GM19043 (cell line): ENCODE measurements around the gene ZMIZ2.
A peak's percentile ranks its signal among the peaks of the same experiment; 100 is the strongest.

Source experiments
- ATAC-seq: cut with Tn5 transposase; IDR thresholded peaks from one replicate; pipeline ENCODE4 v1.9.1; 2021; ENCODE audit warnings: low read depth; ENCODE audit not compliant: unreplicated experiment

ZMIZ2 gene

DNA sequence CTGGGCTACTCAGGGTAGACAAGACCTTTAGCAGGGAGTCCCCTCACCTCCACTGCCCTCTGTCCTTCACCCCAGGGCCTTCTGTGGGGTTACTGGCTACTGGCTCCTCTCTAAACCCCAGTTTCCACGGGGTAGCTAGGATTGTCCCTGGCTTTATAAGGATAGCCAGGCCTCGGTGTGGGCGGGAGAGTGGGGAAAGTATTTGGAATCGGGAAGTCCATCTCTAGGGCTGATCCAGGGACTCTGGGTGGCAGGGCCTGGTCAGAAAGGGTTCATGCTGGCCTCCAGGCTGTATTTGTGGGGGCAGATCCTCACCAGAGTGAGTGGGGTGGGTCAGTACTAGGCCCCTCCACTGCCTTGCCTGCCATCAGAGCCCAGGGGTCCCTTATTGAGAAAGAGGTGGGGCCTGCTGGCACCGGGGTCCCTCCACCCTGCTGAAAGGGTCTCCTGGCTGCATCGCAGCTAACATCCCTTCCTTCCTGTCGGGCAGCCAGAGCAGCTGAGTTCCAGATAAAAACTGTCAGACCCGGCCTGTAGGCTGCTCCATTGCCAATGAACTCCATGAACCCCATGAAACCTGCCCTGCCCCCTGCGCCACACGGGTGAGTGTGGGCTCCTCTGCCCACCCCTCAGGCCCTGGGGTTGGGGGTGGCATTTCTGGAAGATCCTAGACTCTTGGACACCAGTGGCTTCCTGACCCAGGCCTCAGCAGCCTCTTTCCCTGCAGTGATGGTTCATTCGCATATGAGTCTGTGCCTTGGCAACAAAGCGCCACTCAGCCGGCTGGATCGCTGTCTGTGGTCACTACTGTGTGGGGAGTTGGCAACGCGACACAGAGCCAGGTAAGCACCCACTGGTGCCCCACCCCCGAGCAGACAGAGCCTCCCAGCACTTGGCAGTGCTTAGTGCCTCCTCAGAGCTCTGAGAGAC is 7.3 kb downstream of the ZMIZ2 start:
- no peak for ATAC-seq

DNA sequence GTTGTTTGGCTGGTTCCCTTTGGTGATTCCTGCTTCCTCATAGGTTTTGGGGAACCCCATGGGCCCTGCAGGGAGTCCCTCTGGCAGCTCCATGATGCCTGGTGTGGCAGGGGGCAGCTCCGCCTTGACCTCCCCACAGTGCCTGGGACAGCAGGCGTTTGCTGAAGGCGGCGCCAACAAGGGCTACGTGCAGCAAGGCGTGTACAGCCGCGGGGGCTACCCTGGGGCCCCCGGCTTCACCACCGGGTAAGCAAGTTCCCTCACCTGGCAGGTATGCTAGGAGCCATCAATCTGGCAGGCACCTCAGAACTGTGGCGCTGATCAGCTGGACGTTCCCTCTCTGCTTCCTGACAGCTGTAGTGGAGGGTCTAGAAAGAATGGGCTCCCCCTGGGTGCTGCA is 8.3 kb downstream of the ZMIZ2 start:
- no peak for ATAC-seq

DNA sequence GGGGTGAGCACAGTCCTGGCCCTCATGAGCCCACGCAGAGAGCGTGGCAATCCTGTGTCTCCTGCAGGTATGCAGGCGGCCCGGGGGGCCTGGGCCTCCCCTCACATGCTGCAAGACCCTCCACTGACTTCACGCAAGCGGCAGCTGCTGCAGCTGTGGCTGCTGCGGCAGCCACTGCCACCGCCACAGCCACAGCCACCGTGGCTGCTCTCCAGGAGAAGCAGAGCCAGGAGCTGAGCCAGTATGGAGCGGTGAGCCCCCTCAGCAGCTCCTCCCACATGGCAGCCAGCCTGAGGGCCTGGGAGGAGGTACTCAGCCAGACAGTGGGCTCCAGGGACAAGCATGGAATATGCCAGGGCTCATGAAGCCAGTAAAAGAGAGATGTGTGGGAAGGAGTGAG is 8.7 kb downstream of the ZMIZ2 start:
- no peak for ATAC-seq

DNA sequence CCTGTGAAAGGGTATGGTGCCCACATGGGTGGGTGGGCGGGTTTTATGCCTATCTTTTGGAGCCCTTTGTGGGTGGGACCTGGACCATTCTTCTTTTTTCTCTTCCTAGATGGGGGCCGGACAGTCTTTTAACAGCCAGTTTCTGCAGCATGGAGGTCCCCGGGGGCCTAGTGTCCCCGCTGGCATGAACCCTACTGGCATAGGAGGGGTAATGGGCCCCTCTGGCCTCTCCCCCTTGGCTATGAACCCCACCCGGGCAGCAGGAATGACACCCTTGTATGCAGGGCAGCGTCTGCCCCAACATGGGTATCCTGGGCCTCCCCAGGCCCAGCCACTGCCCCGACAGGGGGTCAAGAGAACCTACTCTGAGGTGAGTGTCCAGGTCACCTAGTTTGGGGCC is 9.1 kb downstream of the ZMIZ2 start:
- ATAC-seq = no peak

DNA sequence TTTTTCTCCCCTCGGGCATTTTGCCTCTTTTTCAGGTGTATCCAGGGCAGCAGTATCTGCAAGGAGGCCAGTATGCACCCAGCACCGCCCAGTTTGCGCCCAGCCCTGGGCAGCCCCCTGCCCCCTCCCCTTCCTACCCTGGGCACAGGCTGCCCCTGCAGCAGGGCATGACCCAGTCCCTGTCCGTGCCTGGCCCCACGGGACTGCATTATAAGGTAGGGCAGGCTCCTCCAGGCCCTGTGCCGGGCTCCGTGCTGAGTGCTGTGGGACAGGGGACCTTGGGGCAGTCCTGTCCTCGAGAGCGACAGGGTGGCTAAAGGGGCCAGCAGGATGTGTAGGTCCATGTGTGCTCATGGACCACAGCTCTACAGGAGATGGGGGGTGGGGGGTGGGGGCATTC is 10.6 kb downstream of the ZMIZ2 start:
- no peak for ATAC-seq

DNA sequence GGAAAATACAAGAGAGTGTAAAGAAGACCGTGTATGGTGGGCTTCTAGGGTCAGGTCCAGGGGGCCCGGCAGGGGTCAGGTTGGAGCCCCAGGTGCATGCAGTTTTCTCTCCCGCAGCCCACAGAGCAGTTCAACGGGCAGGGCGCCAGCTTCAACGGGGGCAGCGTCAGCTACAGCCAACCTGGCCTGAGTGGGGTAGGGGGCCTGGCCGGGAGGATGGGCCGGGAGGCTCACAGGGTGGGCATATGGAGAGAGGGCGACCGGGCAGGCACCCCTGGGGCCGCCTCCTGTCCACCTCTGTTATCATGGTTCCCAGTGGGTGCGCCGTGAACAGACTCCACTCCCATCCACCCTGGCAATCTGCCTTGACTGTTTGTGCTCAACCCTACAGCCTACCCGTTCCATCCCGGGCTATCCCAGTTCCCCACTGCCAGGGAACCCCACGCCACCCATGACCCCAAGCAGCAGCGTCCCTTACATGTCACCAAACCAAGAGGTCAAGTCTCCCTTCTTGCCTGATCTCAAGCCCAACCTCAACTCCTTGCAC is 11.5 kb downstream of the ZMIZ2 start:
- no peak for ATAC-seq

DNA sequence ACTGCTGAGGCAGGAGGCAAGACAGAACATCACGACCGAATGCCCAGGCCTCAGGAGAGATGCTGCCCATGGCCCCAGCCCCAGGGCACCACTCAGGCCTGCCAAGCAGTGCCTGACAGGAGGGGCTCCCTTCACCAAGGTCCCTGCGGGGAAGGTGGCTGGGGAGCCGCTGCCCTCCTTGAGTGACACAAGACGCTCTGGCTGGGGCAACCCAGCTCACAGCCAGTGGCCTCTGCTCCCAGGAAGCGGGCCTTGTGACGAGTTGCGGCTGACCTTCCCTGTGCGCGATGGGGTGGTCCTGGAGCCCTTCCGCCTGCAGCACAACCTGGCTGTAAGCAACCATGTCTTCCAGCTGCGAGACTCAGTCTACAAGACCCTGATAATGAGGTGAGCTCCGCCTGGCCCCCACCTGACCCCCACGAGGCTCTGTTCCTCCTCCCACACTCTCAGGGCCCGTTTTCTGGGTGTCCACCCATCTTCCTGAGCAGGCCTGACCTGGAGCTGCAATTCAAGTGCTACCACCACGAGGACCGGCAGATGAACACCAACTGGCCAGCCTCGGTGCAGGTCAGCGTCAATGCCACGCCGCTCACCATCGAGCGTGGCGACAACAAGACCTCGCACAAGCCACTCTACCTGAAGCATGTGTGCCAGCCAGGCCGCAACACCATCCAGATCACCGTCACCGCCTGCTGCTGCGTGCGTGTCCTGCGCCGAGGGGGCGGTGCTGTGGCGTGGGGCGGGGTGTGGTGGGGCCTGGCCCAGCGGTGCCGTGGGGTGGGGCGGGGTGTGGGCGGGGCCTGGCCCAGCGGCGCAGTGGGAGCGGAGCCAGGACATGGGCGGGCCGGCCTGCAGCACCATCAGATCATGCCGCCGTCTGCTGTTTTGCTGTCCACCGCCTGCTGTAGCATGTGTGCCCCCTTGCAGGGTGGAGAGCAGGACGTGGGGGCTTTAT is 12.8 kb downstream of the ZMIZ2 start:
- no peak for ATAC-seq

DNA sequence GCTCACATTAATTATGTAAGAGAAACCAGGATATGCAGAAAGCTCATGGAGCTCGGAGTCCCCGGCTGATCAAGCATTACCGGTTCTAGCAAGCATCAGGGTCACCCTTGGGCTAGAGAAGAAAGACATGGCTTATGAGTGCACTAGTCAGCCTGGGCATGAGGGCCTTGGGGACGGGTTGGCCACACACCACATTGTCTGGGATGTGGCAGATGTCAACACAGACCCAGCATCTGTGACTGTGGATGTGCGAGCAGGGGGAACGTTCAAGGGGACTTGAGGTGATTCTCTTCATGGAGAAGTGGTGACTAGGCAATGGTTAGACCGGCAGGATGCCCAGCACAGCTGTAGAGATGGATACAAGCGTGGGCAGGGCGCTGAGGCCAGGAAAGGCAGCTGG is 13.7 kb downstream of the ZMIZ2 start:
- ATAC-seq = no peak

DNA sequence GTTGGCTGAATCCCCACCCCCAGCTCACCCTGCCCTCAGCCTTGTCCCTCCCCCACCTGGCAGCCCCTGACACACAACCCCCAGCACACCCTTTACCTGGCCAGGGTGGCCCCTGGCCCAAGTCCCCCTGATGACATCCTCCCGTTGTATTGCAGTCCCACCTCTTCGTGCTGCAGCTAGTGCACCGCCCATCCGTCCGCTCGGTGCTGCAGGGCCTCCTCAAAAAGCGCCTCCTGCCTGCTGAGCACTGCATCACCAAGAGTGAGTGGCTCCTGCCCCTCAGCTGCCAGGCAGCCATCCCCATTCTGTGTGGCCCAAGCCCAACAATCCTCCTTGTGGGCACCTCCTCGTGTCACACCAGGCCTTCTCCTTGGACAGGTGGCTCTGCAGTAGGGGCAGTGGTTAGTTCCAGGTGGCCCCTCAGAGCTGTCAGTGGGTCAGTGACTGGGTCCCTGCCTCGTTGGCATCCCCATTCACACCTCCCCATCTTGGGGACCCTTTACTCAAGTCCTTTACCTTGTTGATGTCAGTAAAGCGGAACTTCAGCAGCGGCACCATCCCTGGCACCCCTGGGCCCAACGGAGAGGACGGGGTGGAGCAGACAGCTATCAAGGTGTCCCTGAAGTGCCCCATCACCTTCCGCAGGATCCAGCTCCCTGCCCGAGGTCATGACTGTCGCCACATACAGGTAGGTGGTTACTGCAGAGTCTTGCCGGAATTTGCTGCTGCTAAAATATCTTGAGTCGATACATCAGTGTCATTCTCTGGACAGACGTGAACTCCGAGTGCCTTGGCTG is 14.3 kb downstream of the ZMIZ2 start:
- no peak for ATAC-seq

DNA sequence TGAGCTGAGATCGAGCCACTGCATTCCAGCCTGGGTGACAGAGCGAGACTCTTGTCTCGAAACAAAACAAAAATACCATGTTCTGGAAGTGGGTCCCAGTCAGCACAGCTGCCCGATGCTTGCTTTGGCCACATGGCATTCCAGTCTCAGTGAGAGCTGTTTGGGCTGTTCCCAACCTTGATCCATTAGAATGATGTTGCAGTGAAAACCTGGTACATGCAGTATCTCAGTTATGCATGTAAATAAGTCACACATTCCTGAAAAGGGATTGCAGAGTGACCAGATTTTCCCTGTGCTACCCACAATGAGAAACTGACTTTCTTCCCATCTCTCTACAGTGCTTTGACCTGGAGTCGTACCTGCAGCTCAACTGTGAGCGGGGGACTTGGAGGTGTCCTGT is 15.4 kb downstream of the ZMIZ2 start:
- ATAC-seq = no peak

DNA sequence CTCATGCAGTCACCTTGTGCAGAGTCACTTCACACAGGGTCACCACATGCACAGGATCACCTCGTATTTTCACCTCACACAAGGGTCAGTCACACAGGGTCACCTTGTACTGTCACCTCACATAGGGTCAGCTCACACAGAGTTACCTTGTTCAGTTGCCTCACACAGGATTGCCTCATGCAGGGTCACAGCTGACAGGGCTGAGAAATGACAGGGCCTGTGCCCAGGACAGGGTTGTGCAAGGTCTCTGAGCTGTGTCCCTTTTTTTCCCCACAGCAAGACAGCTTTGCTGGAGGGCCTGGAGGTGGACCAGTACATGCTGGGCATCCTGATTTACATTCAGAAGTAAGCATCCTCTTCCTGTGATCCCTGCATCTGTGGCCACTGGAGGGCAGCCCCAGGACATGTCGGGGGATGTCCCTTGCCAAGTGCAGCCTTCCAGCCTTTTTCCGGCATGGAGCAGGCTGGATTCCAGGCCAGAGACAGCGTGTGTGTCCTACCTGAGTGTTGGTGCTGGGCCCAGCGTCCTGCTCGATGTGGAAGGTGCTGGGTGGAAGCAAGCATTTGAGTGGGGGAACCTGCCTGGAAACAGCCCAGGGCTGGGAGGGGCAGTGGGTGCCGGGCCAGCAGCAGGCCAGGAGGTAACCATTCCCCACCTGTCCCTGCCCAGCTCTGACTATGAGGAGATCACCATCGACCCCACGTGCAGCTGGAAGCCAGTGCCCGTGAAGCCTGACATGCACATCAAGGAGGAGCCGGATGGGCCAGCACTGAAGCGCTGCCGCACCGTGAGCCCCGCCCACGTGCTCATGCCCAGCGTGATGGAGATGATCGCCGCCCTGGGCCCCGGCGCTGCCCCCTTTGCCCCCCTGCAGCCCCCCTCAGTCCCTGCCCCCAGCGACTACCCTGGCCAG is 16.3 kb downstream of the ZMIZ2 start:
- no peak for ATAC-seq

DNA sequence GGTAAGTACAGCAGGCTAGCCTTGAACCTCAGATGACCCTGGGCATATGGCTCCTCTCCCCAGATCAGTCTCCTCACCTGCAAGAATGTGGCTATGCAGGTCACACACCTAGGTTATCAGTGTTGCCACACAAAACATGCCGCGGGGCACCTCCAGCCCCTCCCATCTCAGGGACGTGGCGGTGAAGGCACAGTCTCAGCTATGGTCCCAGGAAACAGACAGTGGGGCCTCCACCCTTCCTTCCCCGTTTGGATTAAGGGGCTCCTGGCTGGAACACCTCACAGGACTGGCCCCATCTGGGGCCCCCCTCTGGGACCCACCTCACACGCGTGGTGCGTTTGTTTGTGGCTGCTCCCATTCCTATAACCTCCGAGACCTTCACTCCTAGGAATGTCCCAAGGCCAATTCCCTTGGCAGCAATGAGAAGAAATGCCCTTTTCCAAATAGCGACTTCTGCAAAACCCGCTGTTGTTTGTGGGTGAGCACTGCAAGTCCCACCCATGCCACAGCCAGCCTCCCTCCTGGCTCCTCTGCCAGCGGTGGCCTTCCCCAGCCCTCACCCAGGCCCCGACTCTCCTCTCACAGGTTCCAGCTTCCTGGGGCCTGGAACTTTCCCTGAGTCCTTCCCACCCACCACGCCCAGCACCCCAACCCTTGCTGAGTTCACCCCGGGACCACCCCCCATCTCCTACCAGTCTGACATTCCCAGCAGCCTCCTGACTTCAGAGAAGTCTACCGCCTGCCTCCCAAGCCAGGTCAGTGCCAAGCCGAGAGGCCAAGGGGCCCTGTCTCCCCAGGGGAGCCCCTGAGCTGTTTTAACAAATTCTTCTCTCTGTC is 17.1 kb downstream of the ZMIZ2 start:
- ATAC-seq = no peak

DNA sequence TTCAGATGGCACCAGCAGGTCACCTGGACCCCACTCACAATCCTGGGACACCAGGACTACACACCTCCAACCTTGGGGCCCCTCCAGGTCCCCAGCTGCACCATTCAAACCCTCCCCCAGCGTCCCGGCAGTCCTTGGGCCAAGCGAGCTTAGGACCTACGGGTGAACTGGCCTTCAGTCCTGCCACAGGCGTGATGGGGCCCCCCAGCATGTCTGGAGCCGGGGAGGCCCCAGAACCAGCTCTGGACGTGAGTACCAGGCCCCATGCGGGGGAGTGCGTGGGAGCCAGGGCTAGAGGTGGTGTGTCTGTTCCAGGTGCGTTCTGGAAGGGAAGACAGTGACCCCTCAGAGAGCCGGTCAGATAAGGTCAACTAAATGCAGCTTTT is 17.8 kb downstream of the ZMIZ2 start:
- ATAC-seq = no peak

DNA sequence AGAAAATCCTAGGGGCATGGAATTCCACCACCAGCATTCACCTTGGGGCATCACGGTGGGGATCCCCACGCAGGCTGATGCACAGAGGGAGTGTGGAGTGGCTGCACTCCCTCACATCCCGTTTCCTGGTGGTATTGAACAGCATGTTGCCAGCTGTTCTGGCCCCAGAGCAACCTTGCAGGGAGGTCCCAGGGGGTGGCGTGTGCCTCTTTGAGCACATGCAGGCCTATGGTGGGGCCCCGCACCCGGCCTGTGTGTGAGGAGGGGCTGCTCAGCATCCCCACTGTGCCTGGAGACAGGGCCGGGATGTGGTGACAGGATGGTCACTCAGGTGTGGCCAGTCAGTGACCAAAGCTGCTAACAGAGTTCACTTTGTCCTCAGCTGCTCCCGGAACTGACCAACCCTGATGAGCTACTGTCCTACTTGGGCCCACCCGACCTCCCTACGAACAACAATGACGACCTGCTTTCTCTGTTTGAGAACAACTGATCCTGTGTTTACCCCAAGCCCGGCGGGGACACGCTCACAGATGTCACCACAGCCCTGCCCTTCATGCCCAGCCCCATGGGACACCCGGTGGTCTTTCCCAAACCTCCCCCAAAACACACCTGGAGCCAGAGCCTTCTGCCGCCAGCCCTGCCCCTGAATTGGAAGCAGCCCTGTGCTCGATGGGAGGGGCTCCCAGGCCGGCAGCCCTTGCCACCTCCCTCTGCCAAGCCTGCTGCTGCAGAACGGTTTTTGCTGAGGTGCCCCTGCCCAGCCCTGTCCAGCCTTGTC is 18.7 kb downstream of the ZMIZ2 start:
- no peak for ATAC-seq

DNA sequence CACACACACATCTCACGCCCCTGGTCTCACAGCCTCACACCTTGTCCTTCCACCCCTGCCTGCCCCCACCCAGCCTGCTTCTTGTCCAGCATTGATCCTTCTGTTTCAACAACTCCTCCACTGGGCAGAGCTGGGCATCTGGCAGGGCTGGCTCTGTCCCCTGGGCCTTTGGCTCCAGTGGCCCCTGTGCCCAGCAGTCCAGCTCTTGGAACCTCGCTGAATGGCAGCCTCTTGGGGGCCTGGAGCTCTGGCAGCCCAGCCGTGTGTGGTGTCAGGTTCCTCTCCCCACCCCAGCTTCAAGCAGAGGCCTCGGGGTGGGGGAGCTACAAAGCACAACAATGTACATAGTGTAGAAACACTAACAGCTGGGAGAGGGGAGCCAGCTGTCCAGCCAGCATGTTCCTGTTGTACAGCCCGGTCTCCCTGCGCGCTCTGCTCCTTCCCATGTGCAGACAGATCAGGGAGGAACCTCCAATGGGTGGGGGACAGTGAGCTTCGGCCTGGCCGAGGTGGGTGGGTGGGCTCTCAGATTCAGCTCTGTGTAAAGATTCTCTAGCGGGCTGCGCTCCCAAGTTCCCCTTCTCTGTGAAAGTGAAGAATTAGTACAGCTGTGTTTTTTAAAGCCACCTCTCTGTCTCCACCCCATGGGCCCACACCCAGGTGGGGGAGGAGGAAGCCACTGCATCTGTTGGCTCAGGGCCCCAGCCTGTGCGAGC is 19.4 kb downstream of the ZMIZ2 start:
- ATAC-seq = peak; percentile 72

DNA sequence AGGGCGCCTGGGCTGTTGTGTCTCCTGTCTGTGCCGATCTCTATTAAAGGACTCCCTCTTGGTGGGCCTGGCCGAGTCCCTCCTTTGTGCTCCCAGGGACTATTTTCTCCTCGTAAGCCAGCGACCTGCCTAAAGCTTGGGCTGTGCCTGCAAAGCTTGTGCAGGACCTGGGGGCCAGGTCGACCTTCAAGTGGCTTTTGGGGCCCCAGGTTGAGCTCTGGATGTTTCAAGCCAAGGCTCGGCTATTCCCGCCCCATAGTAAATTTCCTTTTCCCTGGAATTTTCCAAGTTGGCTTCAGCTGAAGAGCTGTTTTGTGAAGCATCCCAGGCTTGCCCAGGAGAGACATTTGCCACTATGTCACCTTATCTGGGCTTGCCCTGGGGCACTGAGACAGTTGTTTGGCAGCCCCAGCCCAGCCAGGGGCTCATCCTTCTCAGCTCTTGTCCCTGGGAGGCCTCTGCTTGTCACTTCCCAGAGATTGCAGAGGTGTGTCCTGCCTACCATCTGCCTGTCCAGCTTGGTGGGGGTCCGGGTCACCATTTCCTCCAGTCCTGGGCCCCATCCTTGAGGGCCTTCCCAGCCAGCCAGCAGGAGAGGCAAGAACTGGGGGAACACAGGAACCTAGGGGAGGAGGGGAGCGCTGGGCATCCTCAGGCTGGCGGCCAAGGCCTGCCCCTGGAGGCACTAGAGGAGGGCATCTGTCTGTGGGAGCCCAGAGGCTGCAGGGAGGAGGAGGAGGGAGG is 20.2 kb downstream of the ZMIZ2 start:
- ATAC-seq = no peak
